Left renal pelvis (tissue), 4 donors: ENCODE data around the gene ADCYAP1. TPM values are rescaled to one million over a fixed set of nuclear protein-coding genes. Genes with fewer than 3 reads are reported as not detected.

Experiments used
- DNase-seq, 4 donors: peaks; one replicate each; pipeline ENCODE4 v3.0.0-alpha.2; 2013; ENCODE audit warnings: low read depth in 4 of 4, low spot score in 3 of 4
- polyA plus RNA-seq, 4 donors: library from polyadenylated mRNA; unstranded; fragments of 120-200 nt; gene quantifications; one replicate each; pipeline ENCODE4 v1.2.1, GENCODE V29; 2013; ENCODE audit not compliant: insufficient read length in 4 of 4

ADCYAP1 gene
- polyA plus RNA-seq, 4 donors: 0.08 to 0.40 (median 0.28) TPM

DNA sequence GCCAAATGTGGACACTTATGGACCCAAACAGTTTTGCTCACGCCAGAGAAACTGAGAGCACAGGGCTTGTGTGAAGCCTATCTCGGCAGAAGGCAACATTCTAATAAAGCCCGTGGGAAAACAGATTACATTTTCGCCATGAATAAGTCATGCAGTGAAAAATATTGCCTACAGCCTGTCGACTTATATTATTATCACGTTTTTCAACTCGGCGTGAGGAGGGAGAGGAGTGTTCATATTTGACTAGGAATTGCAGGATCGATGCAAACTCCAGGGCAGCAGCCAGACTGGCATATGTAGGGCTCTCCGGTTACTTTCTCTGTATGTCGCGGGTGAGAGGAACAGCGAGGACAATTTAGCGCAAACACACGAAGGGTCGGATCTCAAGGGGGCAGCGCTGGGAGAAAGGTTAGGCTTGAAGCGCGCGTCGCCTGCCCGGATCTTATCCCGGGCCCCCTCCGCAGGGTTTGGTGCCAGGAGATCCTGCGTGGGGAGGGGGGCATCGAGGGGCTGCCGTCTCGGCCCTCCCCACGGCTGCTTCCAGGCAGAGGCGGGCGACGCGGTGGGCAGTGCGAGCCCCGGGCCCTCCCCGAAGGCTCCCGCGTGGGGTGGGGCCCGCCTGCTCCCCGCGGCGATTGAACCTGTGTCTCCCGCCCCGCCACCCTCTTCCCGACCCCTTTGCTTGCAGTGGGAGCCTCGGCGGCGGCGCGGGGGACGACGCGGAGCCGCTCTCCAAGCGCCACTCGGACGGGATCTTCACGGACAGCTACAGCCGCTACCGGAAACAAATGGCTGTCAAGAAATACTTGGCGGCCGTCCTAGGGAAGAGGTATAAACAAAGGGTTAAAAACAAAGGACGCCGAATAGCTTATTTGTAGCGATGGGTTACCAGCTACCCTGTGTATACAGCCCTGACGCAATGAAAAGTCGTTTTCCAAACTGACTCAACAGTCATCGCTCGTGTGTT lies 4.4 kb downstream of the ADCYAP1 start:
- no peak for DNase-seq

DNA sequence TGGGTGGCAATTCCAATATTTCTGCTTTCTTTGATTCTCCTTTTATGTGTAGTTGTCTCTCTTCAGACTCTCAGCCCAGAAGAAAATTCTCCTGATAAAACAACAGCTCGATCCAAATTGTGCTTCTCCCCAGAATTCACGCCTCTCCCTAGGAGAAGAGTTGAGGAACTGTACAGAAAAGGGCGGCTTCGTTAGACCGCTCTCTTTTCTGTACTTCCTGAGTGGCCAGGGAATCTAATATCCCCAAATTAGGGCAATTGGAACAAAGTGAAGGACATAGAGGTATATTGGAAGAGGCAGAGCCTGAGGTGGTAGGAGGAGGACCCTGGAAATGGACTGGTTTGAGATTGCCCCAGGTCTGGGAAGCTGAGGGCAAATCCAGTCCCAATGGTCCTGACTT lies 5.6 kb downstream of the ADCYAP1 start:
- DNase-seq: no peak

DNA sequence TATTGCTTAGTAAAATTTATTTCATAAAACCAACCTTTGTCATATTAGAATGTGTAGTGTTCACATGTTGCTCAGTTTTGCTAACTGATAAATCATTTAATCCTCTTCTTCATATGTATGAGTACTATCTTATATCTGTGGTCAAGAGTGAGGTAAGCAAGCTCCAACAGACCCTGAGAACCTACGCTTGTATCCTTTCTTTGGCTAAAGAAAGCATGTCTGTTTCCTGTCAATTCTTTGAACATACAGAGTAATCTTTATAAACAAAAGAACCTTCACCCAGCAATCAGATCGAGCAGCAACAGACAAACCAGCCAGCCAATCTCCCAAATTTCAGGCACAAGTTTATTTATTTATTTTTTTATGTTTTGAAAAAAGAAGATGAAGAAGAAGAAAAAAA lies 6.4 kb downstream of the ADCYAP1 start:
- DNase-seq: no peak

DNA sequence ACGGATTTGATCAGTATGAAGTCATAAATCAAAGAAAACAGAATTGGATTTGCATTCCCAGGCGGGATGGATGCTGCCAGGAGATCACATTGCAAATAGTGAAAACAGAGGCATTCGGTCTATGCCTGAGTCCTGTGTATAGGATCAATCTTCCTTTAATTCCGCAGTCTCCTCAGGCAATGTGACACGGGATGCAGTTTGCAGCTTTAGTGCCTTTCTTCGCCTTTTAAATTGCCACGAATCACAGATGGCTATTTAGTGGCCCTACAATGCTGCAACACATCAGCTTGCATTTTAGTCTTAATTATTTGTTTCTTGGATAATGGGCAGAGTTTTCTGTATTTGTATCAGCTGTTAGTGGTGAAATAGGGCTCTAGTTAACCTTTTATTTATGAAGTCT lies 6.8 kb downstream of the ADCYAP1 start:
- DNase-seq: no peak

DNA sequence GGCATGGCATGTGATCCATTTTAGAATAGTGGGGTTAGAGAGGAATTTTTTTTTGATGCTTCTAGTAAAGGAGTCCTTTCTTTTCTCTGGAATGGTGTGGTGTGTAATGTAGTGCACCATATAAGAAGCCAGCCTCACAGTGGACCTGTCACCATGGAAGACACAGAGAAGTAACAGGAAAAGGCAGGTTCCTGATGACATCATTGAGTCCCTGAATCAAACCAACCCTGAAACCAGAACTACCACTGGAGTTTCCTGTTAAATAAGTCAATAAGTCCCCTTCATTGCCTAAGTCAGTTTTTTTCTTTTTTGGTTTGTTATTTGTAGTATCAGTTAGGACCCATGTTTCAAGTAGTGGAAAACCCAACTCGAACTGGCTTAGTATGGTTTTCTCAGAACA lies 11.9 kb downstream of the ADCYAP1 start:
- DNase-seq: no peak

DNA sequence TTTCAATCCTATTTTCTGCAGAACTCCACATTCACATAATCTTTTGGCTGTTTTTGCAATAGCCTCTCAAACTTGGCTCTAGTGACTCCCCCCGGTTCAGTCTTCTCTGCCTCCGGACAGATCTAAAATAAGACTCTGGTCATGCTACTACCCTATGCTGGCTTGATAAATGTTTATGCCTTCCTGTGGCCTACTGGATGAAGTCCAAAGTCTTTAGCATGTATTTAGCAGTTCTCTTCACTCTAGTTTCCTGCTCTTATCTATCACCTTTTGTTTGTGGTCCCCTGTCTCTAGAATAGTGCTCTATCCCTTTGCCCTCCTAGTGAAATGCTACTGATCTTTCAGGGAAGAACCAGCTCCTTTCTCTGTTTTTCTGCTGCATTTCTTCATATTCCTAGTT lies 14.4 kb downstream of the ADCYAP1 start:
- DNase-seq: no peak

DNA sequence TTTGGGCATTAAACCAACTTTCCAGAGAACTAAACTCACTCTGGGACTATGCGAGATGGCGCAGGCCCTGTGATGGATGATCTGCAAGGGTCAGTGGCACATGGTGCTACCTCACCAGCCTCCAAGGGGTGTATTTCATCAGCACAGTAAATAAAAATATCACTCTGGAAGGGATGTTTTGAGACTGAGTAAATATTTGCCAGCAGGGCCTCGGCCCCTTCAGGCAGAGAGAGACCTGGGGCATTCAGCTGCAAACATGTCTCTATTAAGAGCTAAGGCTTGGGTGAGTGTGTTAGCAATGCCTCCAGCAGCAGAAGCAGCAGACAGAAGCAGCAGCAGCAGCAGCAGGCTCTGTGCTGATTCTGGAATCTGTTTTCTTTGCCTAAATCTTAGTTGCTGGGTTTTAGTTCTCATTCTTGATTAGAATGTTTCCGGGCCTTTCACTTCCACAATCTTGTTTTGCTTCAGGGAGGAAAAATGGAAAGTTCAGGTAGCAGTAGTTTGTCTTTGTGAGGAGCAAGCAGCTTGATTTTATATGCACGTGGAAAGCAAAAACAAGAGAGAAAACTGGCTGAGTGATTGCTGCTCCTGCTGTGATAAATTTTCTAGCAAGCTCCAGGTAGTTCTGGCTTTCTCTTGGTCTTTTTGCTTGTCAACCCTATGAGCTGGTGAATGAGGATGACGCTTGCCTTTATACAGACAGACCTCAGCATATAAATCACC lies 18.6 kb downstream of the ADCYAP1 start:
- no peak for DNase-seq

DNA sequence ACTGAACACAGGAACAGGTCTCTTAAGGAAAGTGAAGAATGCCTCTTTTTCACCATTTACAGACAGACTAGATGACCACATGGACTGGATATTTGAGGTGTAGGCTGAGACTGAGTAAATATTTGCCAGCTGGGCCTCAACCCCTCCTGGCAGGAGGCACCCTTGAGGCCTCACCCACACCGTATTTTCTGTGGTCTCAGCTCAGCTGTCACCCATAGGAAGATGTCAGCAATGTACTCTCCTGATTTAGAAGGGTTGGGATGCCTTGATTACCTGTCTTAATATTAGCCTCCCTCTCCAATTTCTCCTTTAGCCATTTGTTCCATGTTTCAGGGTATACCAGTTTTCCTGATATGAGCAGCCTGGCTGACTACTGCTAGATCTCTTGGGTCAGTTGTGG lies 20.3 kb downstream of the ADCYAP1 start:
- no peak for DNase-seq

DNA sequence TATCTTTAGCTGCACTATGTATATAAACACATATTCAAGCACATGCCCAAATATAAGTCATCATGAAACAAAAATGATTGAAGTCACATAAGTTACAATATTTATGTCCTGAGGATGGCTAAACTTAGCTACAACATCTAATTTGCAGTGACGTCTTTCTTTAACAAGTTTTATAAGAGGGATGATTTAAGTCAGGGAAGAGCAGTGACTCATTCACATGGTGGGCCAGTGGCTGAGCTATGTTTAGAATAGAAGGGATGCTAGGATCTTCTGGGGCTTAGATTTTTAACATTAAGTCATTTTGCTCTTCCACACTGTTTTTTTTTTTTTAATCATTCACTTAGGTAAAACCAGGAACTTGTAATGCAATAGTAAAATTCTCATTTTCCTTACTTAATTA lies 22.3 kb downstream of the ADCYAP1 start:
- DNase-seq: no peak

DNA sequence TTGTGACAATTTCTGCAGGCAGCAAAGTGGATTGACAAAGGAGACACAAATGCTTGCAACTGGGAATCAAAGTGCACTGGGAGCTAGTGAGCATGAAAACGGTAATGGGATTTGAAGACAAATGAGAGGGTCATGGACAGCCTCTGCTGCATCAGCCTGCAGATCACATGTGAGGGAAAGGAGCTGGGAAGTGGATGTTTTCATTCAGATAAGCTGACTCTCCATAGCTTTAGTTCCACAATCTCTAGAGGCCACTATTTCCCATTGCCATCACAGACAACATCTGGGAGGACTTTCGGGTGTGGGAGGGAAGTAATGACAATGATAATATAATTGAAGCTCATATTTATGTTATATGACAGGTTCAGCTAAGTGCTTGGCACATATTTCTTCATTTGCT lies 28.4 kb downstream of the ADCYAP1 start:
- DNase-seq: no peak

DNA sequence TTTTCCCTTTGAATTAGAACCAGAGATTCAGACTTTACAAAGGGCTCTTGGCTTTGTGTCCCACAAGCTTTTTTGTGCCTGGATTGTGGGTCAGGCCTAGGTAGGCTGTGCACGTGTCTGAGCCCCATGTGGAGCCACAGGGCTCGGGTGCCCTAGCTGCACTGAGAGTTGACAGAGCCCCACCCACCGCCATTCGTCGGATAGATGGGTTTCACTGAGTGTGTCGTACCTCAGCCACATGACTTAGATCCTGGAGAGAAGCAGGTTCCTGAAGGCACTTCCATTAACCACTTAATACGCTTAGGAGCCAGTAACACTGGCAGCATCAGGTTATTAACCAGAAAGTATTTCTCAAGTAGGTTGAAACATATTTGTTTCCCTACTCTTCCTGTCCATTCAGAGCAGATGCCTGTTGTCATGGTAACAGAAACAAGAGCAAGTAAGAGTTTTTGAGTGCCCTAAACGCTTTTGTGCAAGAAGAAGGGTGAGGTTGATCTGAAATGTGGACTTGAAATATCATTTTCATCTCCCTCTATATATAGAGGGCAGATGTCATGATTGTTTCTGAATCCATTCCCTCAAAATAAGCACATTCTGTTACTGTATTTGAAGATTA lies 30.0 kb downstream of the ADCYAP1 start:
- DNase-seq: no peak

DNA sequence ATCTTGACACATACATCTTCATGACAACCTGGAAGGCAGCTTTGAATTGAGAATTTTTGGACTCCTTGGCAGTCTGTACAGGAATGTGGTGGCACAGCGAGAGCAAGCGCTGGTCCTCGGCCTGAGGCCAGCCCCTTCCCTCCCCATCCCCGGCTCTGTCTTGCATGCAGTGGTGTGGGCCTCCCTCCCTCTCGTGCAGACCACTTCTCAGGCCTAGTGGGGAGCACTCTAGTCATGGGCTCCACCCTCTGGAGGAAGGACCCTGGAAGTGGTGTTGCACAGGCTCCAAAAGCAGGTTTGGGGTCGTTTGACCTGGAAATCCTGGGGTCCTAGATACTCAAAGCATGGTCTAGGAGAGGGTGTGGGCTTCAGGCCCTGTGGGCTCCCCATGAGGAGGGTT lies 32.3 kb downstream of the ADCYAP1 start:
- DNase-seq: no peak

DNA sequence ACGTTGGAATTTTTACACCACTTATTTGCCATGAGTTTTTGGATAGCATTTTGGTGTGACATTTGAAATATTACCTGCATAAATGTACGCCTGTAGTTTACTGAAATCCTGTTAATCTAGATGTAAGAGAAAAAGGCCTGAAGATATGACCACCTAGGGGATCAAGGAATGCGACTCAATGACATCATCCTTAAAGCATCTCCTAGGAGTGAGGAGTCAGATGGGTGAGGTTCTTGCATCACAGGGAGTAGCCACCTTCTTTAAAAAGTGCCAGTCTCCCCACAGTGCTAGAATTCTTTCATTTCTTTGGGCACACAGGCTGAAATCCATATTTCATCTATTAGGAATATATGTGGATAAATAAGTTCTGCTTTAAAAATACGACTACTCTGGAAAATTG lies 34.5 kb downstream of the ADCYAP1 start:
- DNase-seq: no peak

DNA sequence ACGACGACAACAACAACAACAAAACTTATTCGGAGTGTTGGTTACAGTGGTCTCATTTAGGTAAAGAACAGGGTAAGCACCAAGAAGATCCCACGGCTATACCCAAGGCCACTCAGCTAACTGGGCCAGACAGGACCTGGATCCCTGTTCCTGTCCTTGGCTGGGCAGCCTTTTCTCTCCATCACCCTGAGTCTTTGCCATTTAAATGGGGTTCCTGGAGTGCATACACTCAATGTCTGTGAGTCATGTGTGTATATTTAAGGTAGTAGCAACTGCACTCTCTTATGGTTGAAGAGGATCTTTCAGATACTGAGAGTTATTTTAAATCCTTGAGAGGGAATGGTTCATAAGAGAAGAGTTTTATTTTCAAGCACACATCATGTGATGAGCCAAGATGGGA lies 35.3 kb downstream of the ADCYAP1 start:
- no peak for DNase-seq

DNA sequence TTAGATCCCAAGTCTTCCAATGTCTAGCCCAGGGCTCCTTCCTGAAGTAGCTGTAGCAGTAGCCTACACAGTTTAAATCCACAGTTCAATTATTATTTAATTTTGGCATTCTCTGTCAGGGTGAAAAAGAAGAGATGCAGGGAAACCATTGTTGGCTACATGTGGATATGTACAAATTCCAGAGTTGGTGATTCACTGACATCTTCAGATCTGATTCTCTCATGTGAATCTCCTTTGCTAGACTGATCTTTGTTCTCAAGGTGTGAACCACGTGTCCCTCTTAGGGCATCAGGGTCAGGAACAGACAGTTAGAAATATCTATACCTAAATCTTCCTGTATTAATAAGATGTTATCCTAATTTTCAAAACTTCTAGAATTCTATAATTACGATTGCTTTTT lies 36.7 kb downstream of the ADCYAP1 start:
- no peak for DNase-seq

DNA sequence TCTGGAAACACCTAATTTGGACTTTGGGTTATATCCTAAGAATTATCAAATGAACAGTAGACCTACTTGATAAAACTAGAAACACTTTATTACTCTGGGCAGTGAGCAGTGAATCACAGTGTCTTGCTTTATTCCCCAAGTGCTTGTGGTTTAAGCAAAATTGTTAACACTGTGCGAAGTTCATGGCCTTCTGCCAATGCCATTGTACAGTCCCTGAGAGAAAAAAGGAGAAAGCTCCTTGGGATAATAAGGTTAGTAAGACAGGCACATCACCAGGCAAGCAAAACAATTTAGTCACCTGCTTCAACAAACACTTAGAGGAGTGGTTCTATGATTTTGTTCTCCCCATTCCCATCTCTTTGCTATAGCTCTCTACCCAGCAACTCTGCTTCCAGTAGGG lies 39.8 kb downstream of the ADCYAP1 start:
- DNase-seq: no peak

DNA sequence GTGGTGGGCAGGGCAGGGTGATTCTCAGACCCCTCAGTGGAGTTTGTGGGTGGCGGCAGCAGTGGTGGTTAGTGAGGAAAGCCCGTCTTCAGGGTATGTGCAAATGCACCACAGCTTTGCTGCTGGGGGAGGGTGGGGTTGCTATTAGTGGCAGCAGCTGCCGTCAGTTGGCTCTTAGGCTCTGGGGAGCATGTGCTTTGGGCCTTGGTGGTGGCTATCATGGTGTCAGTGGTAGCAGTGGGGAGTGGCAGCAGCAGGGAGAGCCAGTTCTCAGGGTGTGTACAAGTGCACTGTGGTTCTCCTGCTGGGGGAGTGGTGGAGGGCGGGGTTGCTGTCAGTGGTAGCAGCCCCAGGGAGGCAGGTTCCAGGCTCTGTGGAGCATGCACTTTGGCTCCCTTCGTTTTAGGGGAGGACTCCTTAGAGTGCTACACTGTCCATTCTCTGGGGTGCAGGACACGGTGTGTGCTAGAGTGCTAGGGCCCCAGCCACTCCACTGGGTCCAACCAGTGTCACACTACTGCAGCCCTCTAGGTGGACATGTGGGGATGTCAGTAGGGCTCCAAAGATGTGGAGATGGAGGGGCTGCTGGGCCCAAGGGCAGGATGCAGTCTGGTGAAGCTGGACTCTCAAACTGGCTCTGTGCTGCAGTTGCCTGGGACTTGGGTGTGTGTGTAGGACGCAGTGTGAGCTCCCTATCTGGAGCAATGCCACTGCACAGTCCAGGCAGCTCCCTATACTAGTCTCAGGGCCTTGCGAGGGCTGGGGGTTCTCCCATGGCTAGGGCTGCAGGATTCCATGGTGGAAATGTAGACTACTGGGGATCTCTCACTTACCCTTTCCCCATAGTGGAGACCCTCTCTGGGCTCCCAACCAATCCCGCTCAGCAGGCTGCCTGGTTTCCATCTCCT lies 45.3 kb downstream of the ADCYAP1 start:
- DNase-seq: no peak

DNA sequence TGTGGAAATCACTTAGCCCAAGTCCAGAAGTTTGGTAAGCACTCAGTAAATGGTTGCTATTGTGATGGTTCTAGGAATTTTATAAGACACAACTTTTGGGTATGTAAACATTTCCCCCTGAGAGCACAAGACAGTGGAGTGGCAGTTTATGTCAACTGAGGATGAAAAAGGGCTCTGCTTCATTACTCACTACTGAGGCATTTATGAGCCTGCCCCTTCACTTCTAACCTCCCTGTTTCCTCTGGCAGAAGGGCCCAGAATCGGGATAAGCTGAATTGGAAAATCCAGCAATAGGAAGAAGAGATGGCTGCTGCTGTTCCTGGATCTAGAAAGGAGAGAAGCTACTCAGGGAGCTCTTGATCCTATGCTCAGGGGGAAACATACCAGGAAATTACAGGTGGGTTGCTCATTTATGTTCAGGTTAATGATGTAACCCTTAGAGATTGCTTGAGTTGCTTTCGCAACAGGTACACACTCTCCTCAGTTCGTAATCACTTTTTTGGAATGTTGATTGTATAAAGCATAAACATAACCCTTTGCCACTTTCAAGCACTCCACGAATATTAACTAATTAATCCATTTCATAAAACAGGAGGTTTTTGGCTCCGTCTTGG lies 46.3 kb downstream of the ADCYAP1 start:
- no peak for DNase-seq

DNA sequence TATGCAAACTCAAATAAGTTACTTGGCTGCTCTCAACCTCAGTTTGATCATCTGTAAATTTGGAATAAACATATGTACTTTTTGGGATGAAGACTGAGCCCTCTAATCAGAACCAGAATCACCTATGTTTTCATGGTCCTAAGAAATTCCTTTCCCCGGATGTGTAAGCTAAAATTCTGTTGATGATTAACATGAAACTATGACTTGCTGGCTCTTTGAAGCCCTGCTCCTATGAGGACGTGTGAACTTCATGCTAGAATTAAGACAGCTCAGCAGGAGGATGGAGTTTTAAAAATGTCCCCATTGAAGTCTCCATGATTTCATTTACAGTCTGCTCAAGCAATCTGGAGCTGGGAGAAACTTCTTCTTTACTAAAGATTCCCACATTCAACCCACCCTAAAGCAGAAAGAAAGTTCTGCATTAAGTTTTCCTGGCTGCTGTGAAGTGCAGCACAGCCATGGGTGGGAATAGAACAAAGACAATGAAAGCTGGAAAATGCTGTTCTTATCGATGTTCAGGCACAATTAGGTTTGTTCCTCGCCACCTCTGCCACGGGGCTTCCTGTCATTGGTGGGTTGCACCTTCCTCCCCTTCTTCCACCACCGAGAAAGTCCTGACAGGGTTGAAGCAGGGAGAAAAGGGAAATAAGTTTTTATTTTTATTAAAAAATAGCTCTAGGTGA lies 50.9 kb downstream of the ADCYAP1 start:
- DNase-seq: no peak

DNA sequence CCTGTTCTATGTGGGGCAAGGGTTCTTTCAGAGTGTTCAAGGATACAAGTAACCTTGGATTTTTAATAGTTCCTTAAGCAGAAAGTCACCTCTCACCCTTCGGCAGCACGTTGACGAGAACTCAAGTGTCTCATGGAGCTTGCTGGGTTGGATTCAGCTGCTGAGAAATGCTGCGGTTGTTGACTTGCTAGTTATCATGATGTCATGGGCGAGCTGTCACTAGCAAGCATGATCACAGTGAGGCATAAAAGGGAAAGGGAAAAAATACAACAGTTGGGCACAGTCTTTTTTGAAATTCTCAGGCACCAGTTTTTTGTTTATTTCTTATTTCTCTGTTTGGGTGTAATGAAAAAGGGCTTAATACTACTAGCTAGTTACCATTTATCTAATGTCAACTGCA lies 53.2 kb downstream of the ADCYAP1 start:
- DNase-seq: no peak
